ENCODE measurements around the gene SIRPD.

SIRPD gene

DNA sequence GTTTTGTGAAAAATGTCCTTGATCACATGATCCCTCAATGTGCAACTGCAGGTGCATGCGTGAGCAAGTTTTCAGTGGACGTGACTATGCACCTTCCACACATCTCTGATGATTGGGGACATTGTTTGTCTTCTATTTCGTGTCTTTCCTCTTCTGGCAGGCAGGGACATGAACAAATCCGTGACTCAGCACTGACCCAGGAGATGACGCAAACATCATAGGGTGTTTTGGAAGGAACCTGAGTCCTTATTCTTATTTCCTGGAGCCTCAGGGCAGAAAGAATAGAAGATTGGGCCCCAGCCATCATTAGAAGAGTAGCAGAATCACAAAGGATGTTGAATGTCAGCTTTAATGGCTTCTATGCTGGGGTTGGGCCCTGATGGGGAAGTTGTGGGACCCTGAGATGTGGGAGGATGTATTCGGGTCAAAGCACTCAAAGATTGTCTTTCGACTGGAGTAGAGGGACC, 11.9 kb upstream of the SIRPD start:
- no peaks in the 10 kb centered on the region for H3F3A ChIP-seq (ENCODE audit: insufficient read depth, low read length)
- no peaks in the 10 kb centered on the region for H3K9me2 ChIP-seq (ENCODE audit: low read depth, low read length)
- no peak for TF ChIP-seq EZH2 (IDR thresholded peaks at IDR 0.05; ENCODE audit: borderline replicate concordance, low read length)
- TF ChIP-seq, protein P1, sequence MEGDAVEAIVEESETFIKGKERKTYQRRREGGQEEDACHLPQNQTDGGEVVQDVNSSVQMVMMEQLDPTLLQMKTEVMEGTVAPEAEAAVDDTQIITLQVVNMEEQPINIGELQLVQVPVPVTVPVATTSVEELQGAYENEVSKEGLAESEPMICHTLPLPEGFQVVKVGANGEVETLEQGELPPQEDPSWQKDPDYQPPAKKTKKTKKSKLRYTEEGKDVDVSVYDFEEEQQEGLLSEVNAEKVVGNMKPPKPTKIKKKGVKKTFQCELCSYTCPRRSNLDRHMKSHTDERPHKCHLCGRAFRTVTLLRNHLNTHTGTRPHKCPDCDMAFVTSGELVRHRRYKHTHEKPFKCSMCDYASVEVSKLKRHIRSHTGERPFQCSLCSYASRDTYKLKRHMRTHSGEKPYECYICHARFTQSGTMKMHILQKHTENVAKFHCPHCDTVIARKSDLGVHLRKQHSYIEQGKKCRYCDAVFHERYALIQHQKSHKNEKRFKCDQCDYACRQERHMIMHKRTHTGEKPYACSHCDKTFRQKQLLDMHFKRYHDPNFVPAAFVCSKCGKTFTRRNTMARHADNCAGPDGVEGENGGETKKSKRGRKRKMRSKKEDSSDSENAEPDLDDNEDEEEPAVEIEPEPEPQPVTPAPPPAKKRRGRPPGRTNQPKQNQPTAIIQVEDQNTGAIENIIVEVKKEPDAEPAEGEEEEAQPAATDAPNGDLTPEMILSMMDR (IDR thresholded peaks at IDR 0.05; ENCODE audit: low read length): no peak
- no peaks in the 10 kb centered on the region; the same call in 1 of the 2 replicates for H3K27me3 ChIP-seq (ENCODE audit: insufficient read depth, low read length)
- no peak overlapping the region for H3K4me3 ChIP-seq (ENCODE audit: low read depth, low read length, poor library complexity, severe bottlenecking)
- H3K79me2 ChIP-seq (ENCODE audit: insufficient read depth, low read length): no peaks in the 10 kb centered on the region
- no peak overlapping the region for H3K27ac ChIP-seq (ENCODE audit: low read depth, low read length, poor library complexity, severe bottlenecking)
- H4K20me1 ChIP-seq (ENCODE audit: insufficient read depth, low read length): no peaks in the 10 kb centered on the region
- H2AFZ ChIP-seq (ENCODE audit: low read length): no peak overlapping the region
- H3K36me3 ChIP-seq (ENCODE audit: insufficient read depth, low read length): no peaks in the 10 kb centered on the region
- H3K9me3 ChIP-seq (ENCODE audit: low read length): no peaks in the 10 kb centered on the region
- H3K9ac ChIP-seq (ENCODE audit: low read length): no peak overlapping the region
- H3K4me1 ChIP-seq (ENCODE audit: insufficient read depth, low read length, severe bottlenecking): no peaks in the 10 kb centered on the region
- H3K4me2 ChIP-seq (ENCODE audit: low read length): no peak overlapping the region

DNA sequence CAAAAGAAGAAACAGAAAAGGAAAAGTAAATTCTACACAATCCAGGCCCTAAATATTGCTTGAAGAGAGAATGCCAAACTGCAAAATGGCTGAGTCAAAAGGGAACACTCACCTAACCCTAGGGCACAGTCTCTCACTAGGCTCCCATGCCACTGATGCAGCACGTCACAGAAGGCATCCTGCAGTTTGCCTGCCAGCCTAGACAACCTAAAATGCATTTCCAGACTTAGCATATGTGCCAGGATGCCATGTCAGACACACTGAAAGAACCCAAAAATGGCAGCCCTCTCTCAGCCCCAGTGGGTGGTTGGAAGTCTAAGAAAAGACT, 10.6 kb upstream of the SIRPD start:
- no peak overlapping the region for H3K9ac ChIP-seq (ENCODE audit: low read length)
- H3K4me3 ChIP-seq (ENCODE audit: low read depth, low read length, poor library complexity, severe bottlenecking): no peak overlapping the region
- H3K9me2 ChIP-seq (ENCODE audit: low read depth, low read length): no peaks in the 10 kb centered on the region
- TF ChIP-seq, protein P1 (IDR thresholded peaks at IDR 0.05; ENCODE audit: low read length): no peak
- TF ChIP-seq EZH2 (IDR thresholded peaks at IDR 0.05; ENCODE audit: borderline replicate concordance, low read length): no peak
- no peak overlapping the region for H3K27ac ChIP-seq (ENCODE audit: low read depth, low read length, poor library complexity, severe bottlenecking)
- H2AFZ ChIP-seq (ENCODE audit: low read length): no peak overlapping the region
- no peaks in the 10 kb centered on the region for H4K20me1 ChIP-seq (ENCODE audit: insufficient read depth, low read length)
- no peaks in the 10 kb centered on the region; the same call in 1 of the 2 replicates for H3K27me3 ChIP-seq (ENCODE audit: insufficient read depth, low read length)
- no peaks in the 10 kb centered on the region for H3K4me1 ChIP-seq (ENCODE audit: insufficient read depth, low read length, severe bottlenecking)
- no peaks in the 10 kb centered on the region for H3F3A ChIP-seq (ENCODE audit: insufficient read depth, low read length)
- H3K9me3 ChIP-seq (ENCODE audit: low read length): no peaks in the 10 kb centered on the region
- no peak overlapping the region for H3K4me2 ChIP-seq (ENCODE audit: low read length)
- H3K36me3 ChIP-seq (ENCODE audit: insufficient read depth, low read length): no peaks in the 10 kb centered on the region
- no peaks in the 10 kb centered on the region for H3K79me2 ChIP-seq (ENCODE audit: insufficient read depth, low read length)

DNA sequence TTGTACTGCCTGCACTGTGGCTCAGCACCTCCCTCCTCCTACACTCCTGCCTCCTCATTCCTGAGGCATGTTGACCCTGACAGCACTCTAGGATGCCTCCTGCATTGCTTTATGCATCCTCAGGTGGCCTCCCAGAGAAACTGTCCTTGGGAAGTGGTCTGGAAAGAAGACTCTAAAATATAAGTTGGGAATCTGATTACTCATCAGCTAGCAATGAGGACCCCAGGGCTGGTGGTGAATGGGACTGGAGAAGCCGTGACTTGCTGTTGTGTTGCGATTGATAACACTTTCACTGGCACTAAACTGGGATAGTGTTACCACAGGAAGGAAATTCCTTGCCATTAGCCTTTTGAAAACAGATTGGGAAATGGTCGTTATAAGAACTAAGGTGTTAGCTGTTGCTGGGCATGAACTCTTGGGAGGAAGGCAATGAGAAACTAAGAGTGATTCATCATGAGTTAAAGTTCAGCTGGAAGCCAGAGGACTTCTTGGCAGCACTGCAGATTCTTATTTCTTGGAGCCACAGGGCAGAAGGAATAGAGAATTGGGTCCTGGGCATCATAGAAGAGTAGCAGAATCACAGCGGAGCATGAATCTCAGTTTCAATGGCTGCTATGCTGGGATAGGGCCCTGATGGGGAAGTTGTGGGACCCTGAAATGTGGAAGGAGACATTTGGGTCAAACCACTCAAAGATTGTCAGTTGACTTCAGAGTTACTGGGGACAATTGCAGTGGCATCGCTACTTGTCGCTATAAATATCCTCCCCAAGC, 10.1 kb upstream of the SIRPD start:
- Histone ChIP-seq H3K79me2 (ENCODE audit: insufficient read depth, low read length) (no peaks in the 10 kb centered on the region), H3K4me1 (ENCODE audit: insufficient read depth, low read length, severe bottlenecking) (no peaks in the 10 kb centered on the region), H3K9me3 (ENCODE audit: low read length) (no peaks in the 10 kb centered on the region), H3K27ac (ENCODE audit: low read depth, low read length, poor library complexity, severe bottlenecking) (no peak overlapping the region), H3K9ac (ENCODE audit: low read length) (no peak overlapping the region), H3K4me3 (ENCODE audit: low read depth, low read length, poor library complexity, severe bottlenecking) (no peak overlapping the region), H3K9me2 (ENCODE audit: low read depth, low read length) (no peaks in the 10 kb centered on the region), H3F3A (ENCODE audit: insufficient read depth, low read length) (no peaks in the 10 kb centered on the region), H3K27me3 (ENCODE audit: insufficient read depth, low read length) (no peaks in the 10 kb centered on the region; the same call in 1 of the 2 replicates), H3K36me3 (ENCODE audit: insufficient read depth, low read length) (no peaks in the 10 kb centered on the region), H3K4me2 (ENCODE audit: low read length) (no peak overlapping the region), H2AFZ (ENCODE audit: low read length) (no peak overlapping the region), H4K20me1 (ENCODE audit: insufficient read depth, low read length) (no peaks in the 10 kb centered on the region)
- TF ChIP-seq, protein P1 (IDR thresholded peaks at IDR 0.05; ENCODE audit: low read length): no peak
- TF ChIP-seq EZH2 (IDR thresholded peaks at IDR 0.05; ENCODE audit: borderline replicate concordance, low read length): no peak
